HepG2 (cell line): ENCODE data around the gene HEPACAM. TPM values are rescaled to one million over a fixed set of nuclear protein-coding genes. Genes with fewer than 3 reads are reported as not detected.

Source experiments
- ERF ChIP-seq: IDR thresholded peaks from 2 replicates; pipeline ENCODE4 v1.6.1; 2018; ENCODE audit warnings: missing biosample characterization, missing genetic modification reagents
- FOXA3 ChIP-seq: IDR thresholded peaks from 2 replicates; pipeline ENCODE4 v1.6.1; 2016; ENCODE audit warnings: missing genetic modification reagents, missing compliant biosample characterization
- HDAC2 ChIP-seq: sonication (generic); formaldehyde crosslinking; IDR thresholded peaks from 2 replicates; pipeline ENCODE4 v1.4.0; 2020; ENCODE audit warnings: missing genetic modification reagents
- KDM2A ChIP-seq: sonication (generic); formaldehyde crosslinking; IDR thresholded peaks from 2 replicates; pipeline ENCODE4 v1.4.0; 2020; ENCODE audit warnings: low read depth, missing genetic modification reagents, borderline replicate concordance
- POLR2AphosphoS5 ChIP-seq: IDR thresholded peaks from 2 replicates; pipeline ENCODE4 v1.6.1; 2012; ENCODE audit warnings: low read depth, low read length
- POLR2G ChIP-seq: fragments of 200-400 bp; formaldehyde crosslinking; IDR thresholded peaks from 2 replicates; pipeline ENCODE4 v1.6.1; 2018; ENCODE audit warnings: mild to moderate bottlenecking, low read depth, low read length, moderate library complexity
- RXRB ChIP-seq: IDR thresholded peaks from 2 replicates; pipeline ENCODE4 v1.6.1; 2016; ENCODE audit warnings: borderline replicate concordance, missing genetic modification reagents, missing compliant biosample characterization
- SOX13 ChIP-seq, 3 experiments: fragments of 450-650 bp in 1 of 3; sonication (generic) in 1 of 3; formaldehyde crosslinking in 1 of 3; IDR thresholded peaks in 2 of 3; conservative IDR thresholded peaks in 1 of 3; 2 replicates each; pipeline versions ENCODE4 v1.5.0 to v1.6.1; 2016 to 2020; ENCODE audit warnings: antibody characterized with exemption in 1 of 3, mild to moderate bottlenecking in 1 of 3, missing compliant biosample characterization in 1 of 3, missing genetic modification reagents in 1 of 3, moderate library complexity in 1 of 3
- SOX6 ChIP-seq, 2 experiments: fragments of 450-650 bp in 1 of 2; sonication (generic) in 1 of 2; formaldehyde crosslinking in 1 of 2; IDR thresholded peaks; 2 replicates each; pipeline versions ENCODE4 v1.4.0 to v1.6.1; 2017 to 2020; ENCODE audit warnings: antibody characterized with exemption in 1 of 2, mild to moderate bottlenecking in 1 of 2, missing genetic modification reagents in 1 of 2
- TEAD3 ChIP-seq: optimal IDR thresholded peaks from 2 replicates; pipeline ENCODE3; 2016; ENCODE audit warnings: borderline replicate concordance
- YEATS4 ChIP-seq: sonication (generic); formaldehyde crosslinking; IDR thresholded peaks from 2 replicates; pipeline ENCODE4 v1.4.0; 2020; ENCODE audit warnings: missing genetic modification reagents, borderline replicate concordance
- ZKSCAN8 ChIP-seq: IDR thresholded peaks from 2 replicates; pipeline ENCODE4 v1.6.1; 2016; ENCODE audit warnings: borderline replicate concordance, missing genetic modification reagents, missing compliant biosample characterization
- ZNF772 ChIP-seq: sonication (generic); formaldehyde crosslinking; IDR thresholded peaks from 2 replicates; pipeline ENCODE4 v1.5.0; 2020; ENCODE audit warnings: mild to moderate bottlenecking, missing genetic modification reagents
- polyA plus RNA-seq, 8 experiments: library from polyadenylated mRNA; depleted of rRNA in 3 of 8; stranded (reverse) in 7 of 8; unstranded in 1 of 8; fragments of >200 nt; fragmentation: Illumina TruSeq in 4 of 8; extraction: Trizol in 4 of 8; gene quantifications; 2 replicates each; pipeline versions ENCODE4 v1.2.1 to v1.2.3, GENCODE V29; 2011 to 2016; ENCODE audit warnings: low read depth in 4 of 8, missing spikeins in 1 of 8, mixed read lengths in 1 of 8; ENCODE audit not compliant: insufficient read depth in 1 of 8
- total RNA-seq, 5 experiments: library from RNA; depleted of rRNA; stranded (reverse); fragments of >200 nt; fragmentation: Illumina TruSeq; extraction: Trizol; gene quantifications; 2 replicates each; pipeline ENCODE4 v1.2.3, GENCODE V29; 2016; ENCODE audit warnings: low read depth in 1 of 5
- TF ChIP-seq, protein P1 (sequence below): sonication (generic); formaldehyde crosslinking; IDR thresholded peaks from 2 replicates; pipeline ENCODE4 v1.8.0; 2022; ENCODE audit warnings: mild to moderate bottlenecking, missing genetic modification reagents, moderate library complexity
- TF ChIP-seq, protein P2 (sequence below): sonication (generic); formaldehyde crosslinking; IDR thresholded peaks from 2 replicates; pipeline ENCODE4 v1.4.0; 2020; ENCODE audit warnings: mild to moderate bottlenecking, missing genetic modification reagents
- TF ChIP-seq, protein P3 (sequence below): IDR thresholded peaks from 2 replicates; pipeline ENCODE4 v1.6.1; 2012; ENCODE audit warnings: inconsistent platforms
- TF ChIP-seq, protein P4 (sequence below): sonication (generic); formaldehyde crosslinking; IDR thresholded peaks from 2 replicates; pipeline ENCODE4 v1.8.1; 2023; ENCODE audit warnings: mild to moderate bottlenecking, moderate library complexity, missing genetic modification reagents

The HEPACAM gene
- total and polyA plus RNA-seq, 2 of the 13 experiments (the other 11 are each of a cell fraction or from before 2014, with no cell fraction given) = 66.9 to 121 TPM

DNA sequence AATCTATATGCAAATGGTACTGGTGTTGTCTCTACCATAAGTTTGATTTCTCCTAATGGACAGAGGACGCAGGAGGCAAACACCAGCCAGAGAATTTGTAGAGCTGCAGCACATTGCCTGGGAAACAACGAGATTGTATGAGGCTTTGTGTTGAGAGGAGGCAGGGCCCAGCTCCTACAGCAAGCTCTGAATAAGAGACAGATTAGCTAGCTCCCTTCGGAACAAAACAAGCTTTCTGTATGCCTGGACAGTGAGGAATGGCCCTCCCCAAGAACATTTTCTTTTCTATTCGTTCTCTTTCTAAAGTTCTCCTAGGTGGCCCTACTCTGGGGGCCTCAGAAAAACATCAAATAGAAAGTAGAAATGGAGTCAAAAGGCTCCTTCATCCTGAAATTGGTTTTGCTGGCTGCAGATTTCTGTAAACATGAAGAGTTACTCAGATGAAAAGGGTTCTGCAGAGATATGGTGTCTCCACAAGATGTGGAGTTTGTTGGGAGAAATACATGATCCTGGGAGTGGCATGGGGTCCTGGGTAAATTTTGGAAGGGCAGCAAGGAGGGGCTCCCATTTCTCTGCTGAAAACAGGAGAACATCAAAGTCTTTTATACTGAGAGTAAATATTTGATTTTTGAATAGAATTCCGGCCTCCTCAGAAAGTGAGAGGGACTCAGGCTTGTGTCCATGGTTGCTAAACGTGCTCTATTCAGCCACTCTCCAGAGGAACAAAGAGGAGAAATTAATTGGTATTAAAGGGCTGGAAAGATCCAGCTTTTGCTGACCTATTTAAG is 6.8 kb upstream of the HEPACAM start (continued):
- no peak for TF ChIP-seq SOX13 (IDR thresholded peaks at IDR 0.05)
- peak in 1 of 2 experiments; percentile 49; a peak in 1 of 4 replicates for TF ChIP-seq SOX13 (CRISPR knock-in tag; conservative IDR thresholded peaks at IDR 0.05 in 1 of 2, IDR thresholded peaks at IDR 0.05 in 1 of 2)
- 0 out of 2 replicates have a peak, but pooled peaks have one; percentile 16 for TF ChIP-seq POLR2G
- no peak for TF ChIP-seq KDM2A (CRISPR knock-in tag)
- TF ChIP-seq, protein P1, sequence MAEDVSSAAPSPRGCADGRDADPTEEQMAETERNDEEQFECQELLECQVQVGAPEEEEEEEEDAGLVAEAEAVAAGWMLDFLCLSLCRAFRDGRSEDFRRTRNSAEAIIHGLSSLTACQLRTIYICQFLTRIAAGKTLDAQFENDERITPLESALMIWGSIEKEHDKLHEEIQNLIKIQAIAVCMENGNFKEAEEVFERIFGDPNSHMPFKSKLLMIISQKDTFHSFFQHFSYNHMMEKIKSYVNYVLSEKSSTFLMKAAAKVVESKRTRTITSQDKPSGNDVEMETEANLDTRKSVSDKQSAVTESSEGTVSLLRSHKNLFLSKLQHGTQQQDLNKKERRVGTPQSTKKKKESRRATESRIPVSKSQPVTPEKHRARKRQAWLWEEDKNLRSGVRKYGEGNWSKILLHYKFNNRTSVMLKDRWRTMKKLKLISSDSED (CRISPR knock-in tag) = no peak
- peak; percentile 52; the same call in 1 of the 2 replicates for TF ChIP-seq RXRB (CRISPR knock-in tag)
- TF ChIP-seq HDAC2 (CRISPR knock-in tag) = peak; percentile 35; the same call in 1 of the 2 replicates
- peak; percentile 29 for TF ChIP-seq TEAD3 (CRISPR knock-in tag)
- TF ChIP-seq SOX6 (IDR thresholded peaks at IDR 0.05) = no peak
- peak; percentile 63; the same call in 1 of the 2 replicates for TF ChIP-seq SOX6 (CRISPR knock-in tag; IDR thresholded peaks at IDR 0.05)
- TF ChIP-seq, protein P2, sequence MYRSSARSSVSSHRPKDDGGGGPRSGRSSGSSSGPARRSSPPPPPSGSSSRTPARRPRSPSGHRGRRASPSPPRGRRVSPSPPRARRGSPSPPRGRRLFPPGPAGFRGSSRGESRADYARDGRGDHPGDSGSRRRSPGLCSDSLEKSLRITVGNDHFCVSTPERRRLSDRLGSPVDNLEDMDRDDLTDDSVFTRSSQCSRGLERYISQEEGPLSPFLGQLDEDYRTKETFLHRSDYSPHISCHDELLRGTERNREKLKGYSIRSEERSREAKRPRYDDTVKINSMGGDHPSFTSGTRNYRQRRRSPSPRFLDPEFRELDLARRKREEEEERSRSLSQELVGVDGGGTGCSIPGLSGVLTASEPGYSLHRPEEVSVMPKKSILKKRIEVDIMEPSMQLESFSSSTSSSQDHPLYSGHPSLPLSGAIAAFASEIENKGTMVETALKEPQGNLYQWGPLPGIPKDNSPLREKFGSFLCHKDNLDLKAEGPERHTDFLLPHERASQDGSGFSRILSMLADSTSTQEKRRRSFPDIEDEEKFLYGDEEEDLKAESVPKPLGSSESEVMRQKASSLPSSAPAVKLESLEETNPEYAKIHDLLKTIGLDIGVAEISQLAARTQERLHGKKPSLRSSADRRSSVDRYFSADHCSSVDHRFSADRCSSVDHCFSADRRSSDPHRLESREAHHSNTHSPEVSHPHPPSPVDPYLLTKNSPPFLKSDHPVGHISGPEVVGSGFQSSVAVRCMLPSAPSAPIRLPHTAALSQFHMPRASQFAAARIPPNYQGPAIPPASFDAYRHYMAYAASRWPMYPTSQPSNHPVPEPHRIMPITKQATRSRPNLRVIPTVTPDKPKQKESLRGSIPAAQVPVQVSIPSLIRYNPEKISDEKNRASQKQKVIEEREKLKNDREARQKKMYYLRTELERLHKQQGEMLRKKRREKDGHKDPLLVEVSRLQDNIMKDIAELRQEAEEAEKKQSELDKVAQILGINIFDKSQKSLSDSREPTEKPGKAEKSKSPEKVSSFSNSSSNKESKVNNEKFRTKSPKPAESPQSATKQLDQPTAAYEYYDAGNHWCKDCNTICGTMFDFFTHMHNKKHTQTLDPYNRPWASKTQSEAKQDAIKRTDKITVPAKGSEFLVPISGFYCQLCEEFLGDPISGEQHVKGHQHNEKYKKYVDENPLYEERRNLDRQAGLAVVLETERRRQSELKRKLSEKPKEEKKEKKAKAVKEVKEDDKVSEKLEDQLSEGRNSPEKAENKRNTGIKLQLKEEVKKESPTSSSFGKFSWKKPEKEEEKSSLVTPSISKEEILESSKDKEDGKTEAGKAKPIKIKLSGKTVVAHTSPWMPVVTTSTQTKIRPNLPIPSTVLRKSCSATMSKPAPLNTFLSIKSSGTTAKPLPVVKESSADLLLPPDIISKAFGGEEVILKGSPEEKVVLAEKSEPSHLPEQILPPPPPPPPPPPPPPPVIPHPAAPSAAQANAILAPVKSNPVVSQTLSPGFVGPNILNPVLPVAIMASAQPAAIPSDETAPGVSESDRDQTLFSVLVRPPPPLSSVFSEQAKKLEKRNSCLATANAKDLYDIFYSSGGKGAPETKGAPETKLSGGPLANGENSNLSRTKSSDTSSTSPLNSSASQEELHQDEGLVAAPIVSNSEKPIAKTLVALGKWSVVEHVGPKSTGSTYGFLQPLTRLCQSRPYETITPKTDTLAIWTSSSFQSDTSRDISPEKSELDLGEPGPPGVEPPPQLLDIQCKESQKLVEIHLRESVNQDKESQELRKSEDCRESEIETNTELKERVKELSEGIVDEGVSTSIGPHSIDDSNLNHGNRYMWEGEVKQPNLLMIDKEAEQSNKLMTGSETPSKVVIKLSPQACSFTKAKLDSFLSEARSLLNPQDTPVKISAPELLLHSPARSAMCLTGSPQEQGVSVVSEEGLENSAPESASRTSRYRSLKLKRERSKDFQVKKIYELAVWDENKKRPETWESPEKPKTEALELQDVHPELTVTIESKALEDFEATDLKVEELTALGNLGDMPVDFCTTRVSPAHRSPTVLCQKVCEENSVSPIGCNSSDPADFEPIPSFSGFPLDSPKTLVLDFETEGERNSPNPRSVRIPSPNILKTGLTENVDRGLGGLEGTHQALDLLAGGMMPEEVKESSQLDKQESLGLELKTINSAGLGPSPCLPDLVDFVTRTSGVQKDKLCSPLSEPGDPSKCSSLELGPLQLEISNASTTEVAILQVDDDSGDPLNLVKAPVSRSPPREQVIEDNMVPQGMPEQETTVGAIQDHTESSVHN (CRISPR knock-in tag) = no peak
- 0 out of 2 replicates have a peak, but pooled peaks have one; percentile 10 for TF ChIP-seq ZNF772 (CRISPR knock-in tag)
- TF ChIP-seq, protein P3, sequence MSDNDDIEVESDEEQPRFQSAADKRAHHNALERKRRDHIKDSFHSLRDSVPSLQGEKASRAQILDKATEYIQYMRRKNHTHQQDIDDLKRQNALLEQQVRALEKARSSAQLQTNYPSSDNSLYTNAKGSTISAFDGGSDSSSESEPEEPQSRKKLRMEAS = 0 out of 2 replicates have a peak, but pooled peaks have one; percentile 14
- 0 out of 2 replicates have a peak, but pooled peaks have one; percentile 30 for TF ChIP-seq YEATS4
- TF ChIP-seq FOXA3 (CRISPR knock-in tag) = peak; percentile 57; the same call in 1 of the 2 replicates
- TF ChIP-seq ERF = peak; percentile 38; the same call in 1 of the 2 replicates
- TF ChIP-seq, protein P4, sequence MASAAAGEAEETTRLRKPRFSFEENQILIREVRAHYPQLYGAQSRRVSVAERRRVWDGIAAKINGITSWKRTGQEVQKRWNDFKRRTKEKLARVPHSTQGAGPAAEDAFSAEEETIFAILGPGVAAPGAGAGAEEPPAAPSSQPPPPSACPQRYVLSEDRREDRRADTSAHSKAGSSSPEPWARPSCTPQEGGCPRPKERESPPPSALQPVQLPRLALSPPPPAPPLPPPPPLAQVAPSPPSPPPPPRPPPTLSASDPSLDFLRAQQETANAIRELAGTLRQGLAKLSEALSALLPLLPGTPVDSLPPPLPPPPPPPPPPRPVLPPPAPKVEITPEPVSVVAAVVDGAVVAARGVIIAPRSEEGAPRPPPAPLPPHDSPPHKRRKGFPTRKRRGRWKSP (CRISPR knock-in tag) = no peak
- TF ChIP-seq POLR2AphosphoS5 = no peak
- peak; percentile 64; the same call in 1 of the 2 replicates for TF ChIP-seq ZKSCAN8
